Upper lobe of left lung (tissue), 4 donors: ENCODE results near the gene BIRC7.

Experiments
- CTCF ChIP-seq, 6 experiments: fragments of 450-650 bp in 4 of 6; fragments of 200-600 bp in 2 of 6; sonication (generic) in 2 of 6; IDR thresholded peaks; one replicate each; pipeline ENCODE4 v1.5.1; 2016 to 2019; ENCODE audit warnings: antibody characterized with exemption in 6 of 6
- EP300 ChIP-seq, 4 donors: sonication (generic); formaldehyde crosslinking; IDR thresholded peaks; one replicate each; pipeline ENCODE4 v1.5.1; 2017; ENCODE audit warnings: antibody characterized with exemption in 4 of 4, control low read depth in 2 of 4

DNA sequence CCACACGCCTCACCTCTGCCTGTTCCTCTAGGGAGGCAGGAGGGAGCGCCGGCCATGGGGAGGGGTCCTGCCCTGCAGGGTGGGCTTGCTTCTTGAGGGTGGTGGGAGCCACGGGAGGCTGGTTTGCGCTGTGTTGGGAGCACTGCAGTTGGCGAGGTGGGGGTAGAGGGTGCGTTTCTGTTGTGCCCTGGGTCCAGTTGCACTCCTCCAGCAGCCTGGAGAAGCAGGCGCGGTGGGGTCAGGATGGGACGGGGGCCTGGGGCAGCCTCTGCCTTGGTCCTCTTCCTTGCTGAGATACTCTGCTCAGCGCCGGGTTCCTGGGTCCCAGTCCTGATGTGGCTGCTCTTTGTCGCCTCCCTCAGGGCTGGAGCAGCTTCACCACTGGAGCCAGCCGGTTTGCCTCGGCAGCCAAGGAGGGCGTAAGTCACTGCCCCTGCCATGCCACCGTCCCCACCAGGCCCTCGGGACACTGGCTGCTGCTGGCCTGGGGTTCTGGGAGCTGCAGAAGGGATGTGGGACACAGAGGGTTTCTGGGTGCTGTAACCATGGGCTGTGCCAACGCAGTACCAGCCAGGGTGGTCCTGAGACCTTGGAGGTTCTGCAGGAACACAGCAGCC is 45.3 kb downstream of the BIRC7 start:
- TF ChIP-seq CTCF (IDR thresholded peaks at IDR 0.05) (no peak), EP300 (IDR thresholded peaks at IDR 0.05) (no peak)
